Activated CD8-positive, alpha-beta memory T cell treated with anti-CD3 and anti-CD28 coated beads, Interleukin-2, amount 10 ng/mL, durations not matched to agents 7 days and 5 days (primary cell): ENCODE results near the gene MRPS31. TPM values are rescaled to one million over a fixed set of nuclear protein-coding genes. Genes with fewer than 3 reads are reported as not detected.
A peak's percentile ranks its signal among the peaks of the same experiment; 100 is the strongest.
"Not testable (repeated sequence)": the region's sequence is repeated elsewhere in the genome, so short reads cannot be mapped to it uniquely, and the experiment has no call there.

ENCODE experiments used
- ATAC-seq: fragments of 150-1000 bp; cut with Tn5 transposase; one replicate; pipeline ENCODE4 v1.10.0; 2021; ENCODE audit warnings: moderate library complexity
- CTCF ChIA-PET: fragments of 350-600 bp; sonication (Branson Sonifier 250); formaldehyde crosslinking; loops from one replicate; lab custom pipeline; 2021; ENCODE audit warnings: antibody characterized with exemption; lab: Charles Lee
- DNase-seq: peaks from one replicate; pipeline ENCODE4 v3.0.0-alpha.2; 2020
- H3K27ac Mint-ChIP-seq: one replicate; pipeline ENCODE4 v1.8.0; 2021; ENCODE audit warnings: mild to moderate bottlenecking, mixed read lengths
- H3K27me3 Mint-ChIP-seq: one replicate; pipeline ENCODE4 v1.8.0; 2021; ENCODE audit warnings: mixed read lengths
- H3K36me3 Mint-ChIP-seq: one replicate; pipeline ENCODE4 v1.8.0; 2021; ENCODE audit warnings: mild to moderate bottlenecking, mixed read lengths
- H3K4me1 Mint-ChIP-seq: one replicate; pipeline ENCODE4 v1.8.0; 2021; ENCODE audit warnings: mixed read lengths
- H3K4me3 Mint-ChIP-seq: one replicate; pipeline ENCODE4 v1.8.0; 2021; ENCODE audit warnings: mild to moderate bottlenecking, moderate library complexity, mixed read lengths
- H3K9me3 Mint-ChIP-seq: one replicate; pipeline ENCODE4 v1.8.0; 2022; ENCODE audit warnings: low read depth, mixed read lengths
- total RNA-seq, 2 experiments: library from RNA; stranded (reverse); gene quantifications; one replicate each; pipeline ENCODE4 v1.2.3, GENCODE V29; 2021

MRPS31 gene
- total RNA-seq, 2 experiments from 2014 or later = 35.0 to 37.1 TPM

- Mint-ChIP-seq H3K27ac (no peak overlapping the region), H3K4me1 (peaks cover 4% of the 10 kb centered on the region), H3K4me3 (no peak overlapping the region), H3K9me3 (no peaks in the 10 kb centered on the region), H3K27me3 (no peaks in the 10 kb centered on the region), H3K36me3 (peaks cover 8% of the 10 kb centered on the region)
- ATAC-seq = no peak
- CTCF ChIA-PET = no interaction called here
- DNase-seq = no peak
These were observed 28.5 kb upstream of the MRPS31 start for GRCh38 chr13:40799508-40799907.

- Mint-ChIP-seq H3K4me1 (peaks cover 4% of the 10 kb centered on the region), H3K9me3 (no peaks in the 10 kb centered on the region), H3K27me3 (no peaks in the 10 kb centered on the region), H3K27ac (peak overlapping the region; percentile 66), H3K36me3 (peaks cover 8% of the 10 kb centered on the region), H3K4me3 (no peak overlapping the region)
- CTCF ChIA-PET = interaction anchor here (1.1 kb wide), 1 partner anchor 9 kb away, joined by 3 read pairs; the partner anchor contains the start of gene SLC25A15
- ATAC-seq (peak; percentile 61), DNase-seq (no peak)
These were observed 27.4 kb upstream of the MRPS31 start for GRCh38 chr13:40798380-40798779.

GRCh38 chr13:40796649-40797048 is 25.7 kb upstream of the MRPS31 start:
- H3K9me3 Mint-ChIP-seq = no peaks in the 10 kb centered on the region
- ATAC-seq (no peak), DNase-seq (no peak)
- peaks cover 5% of the 10 kb centered on the region for H3K36me3 Mint-ChIP-seq
- H3K4me3 Mint-ChIP-seq = no peak overlapping the region
- no peaks in the 10 kb centered on the region for H3K27me3 Mint-ChIP-seq
- no peak overlapping the region for H3K27ac Mint-ChIP-seq
- CTCF ChIA-PET = no interaction called here
- peaks cover 16% of the 10 kb centered on the region for H3K4me1 Mint-ChIP-seq

- Mint-ChIP-seq H3K27me3 (no peaks in the 10 kb centered on the region), H3K27ac (no peak overlapping the region), H3K9me3 (no peaks in the 10 kb centered on the region), H3K4me1 (peaks cover 31% of the 10 kb centered on the region), H3K4me3 (no peak overlapping the region), H3K36me3 (peaks cover 2% of the 10 kb centered on the region)
- DNase-seq (no peak), ATAC-seq (no peak)
- CTCF ChIA-PET = no interaction called here
These were observed 23.7 kb upstream of the MRPS31 start for GRCh38 chr13:40794414-40795368.

GRCh38 chr13:40793339-40793738 is 22.3 kb upstream of the MRPS31 start:
- Mint-ChIP-seq H3K4me3 (no peak overlapping the region), H3K36me3 (no peaks in the 10 kb centered on the region), H3K4me1 (peaks cover 31% of the 10 kb centered on the region), H3K27me3 (no peaks in the 10 kb centered on the region), H3K27ac (no peak overlapping the region), H3K9me3 (no peaks in the 10 kb centered on the region)
- CTCF ChIA-PET = interaction anchor here (1.0 kb wide), 2 partner anchors 16 to 115 kb away, joined by 3 to 4 read pairs; no protein-coding TSS in a partner anchor
- ATAC-seq (no peak), DNase-seq (no peak)

- H3K4me1 Mint-ChIP-seq = peaks cover 36% of the 10 kb centered on the region
- CTCF ChIA-PET = interaction anchor here (1.0 kb wide), 2 partner anchors 15 to 116 kb away, joined by 3 to 4 read pairs; no protein-coding TSS in a partner anchor
- H3K9me3 Mint-ChIP-seq = no peaks in the 10 kb centered on the region
- peak overlapping the region; percentile 3 for H3K4me3 Mint-ChIP-seq
- no peak for DNase-seq
- ATAC-seq = no peak
- H3K36me3 Mint-ChIP-seq = no peaks in the 10 kb centered on the region
- H3K27ac Mint-ChIP-seq = peak overlapping the region; percentile 34
- H3K27me3 Mint-ChIP-seq = no peaks in the 10 kb centered on the region
These were observed 21.5 kb upstream of the MRPS31 start for GRCh38 chr13:40792284-40793051.

GRCh38 chr13:40790154-40790616 is 19.2 kb upstream of the MRPS31 start:
- no peaks in the 10 kb centered on the region for H3K36me3 Mint-ChIP-seq
- peaks cover 50% of the 10 kb centered on the region for H3K4me1 Mint-ChIP-seq
- ATAC-seq (no peak), DNase-seq (no peak)
- CTCF ChIA-PET = interaction anchor here (0.9 to 4.3 kb wide), 3 partner anchors 12 to 271 kb away, joined by 3 to 44 read pairs (median 3); partner anchors contain the start of gene WBP4
- peak overlapping the region; percentile 57 for H3K27ac Mint-ChIP-seq
- peak overlapping the region; percentile 73 for H3K4me3 Mint-ChIP-seq
- no peaks in the 10 kb centered on the region for H3K27me3 Mint-ChIP-seq
- H3K9me3 Mint-ChIP-seq = no peaks in the 10 kb centered on the region

GRCh38 chr13:40789275-40790153 is 18.5 kb upstream of the MRPS31 start, which contains the start of gene SLC25A15:
SLC25A15 (plus strand) TSS chr13:40789611; CDS start chr13:40793227, 3,616 bp downstream.
- no peaks in the 10 kb centered on the region for H3K9me3 Mint-ChIP-seq
- H3K36me3 Mint-ChIP-seq = no peaks in the 10 kb centered on the region
- peak; percentile 74 for DNase-seq
- peaks cover 50% of the 10 kb centered on the region for H3K4me1 Mint-ChIP-seq
- peak within 1 kb of the TSS; percentile 67 for H3K27ac Mint-ChIP-seq
- H3K27me3 Mint-ChIP-seq = no peaks in the 10 kb centered on the region
- H3K4me3 Mint-ChIP-seq = peak within 1 kb of the TSS; percentile 73
- peak; percentile 90 for ATAC-seq
- CTCF ChIA-PET = interaction anchor here (0.9 to 4.3 kb wide), 7 partner anchors 8 to 272 kb away, joined by 3 to 44 read pairs (median 3); partner anchors contain the start of gene WBP4

GRCh38 chr13:40788540-40789274 is 17.7 kb upstream of the MRPS31 start:
- H3K36me3 Mint-ChIP-seq, DNase-seq, H3K27me3 Mint-ChIP-seq, ATAC-seq, H3K9me3 Mint-ChIP-seq: not testable (repeated sequence)
- Mint-ChIP-seq H3K4me1 (peaks cover 50% of the 10 kb centered on the region), H3K4me3 (peak overlapping the region; percentile 73), H3K27ac (peak overlapping the region; percentile 67)
- CTCF ChIA-PET = interaction anchor here (0.9 to 4.3 kb wide), 7 partner anchors 9 to 272 kb away, joined by 3 to 44 read pairs (median 3); partner anchors contain the start of genes MRPS31 and WBP4

- Mint-ChIP-seq H3K36me3 (no peaks in the 10 kb centered on the region), H3K9me3 (no peaks in the 10 kb centered on the region), H3K27ac (peak overlapping the region; percentile 67), H3K4me1 (peaks cover 42% of the 10 kb centered on the region), H3K4me3 (peak overlapping the region; percentile 23), H3K27me3 (no peaks in the 10 kb centered on the region)
- ATAC-seq = no peak
- CTCF ChIA-PET = interaction anchor here (2.6 to 4.3 kb wide), 2 partner anchors 9 to 17 kb away, joined by 12 to 44 read pairs; partner anchors contain the start of gene MRPS31
- no peak for DNase-seq
These were observed 16.1 kb upstream of the MRPS31 start for GRCh38 chr13:40787062-40787461.

- ATAC-seq (no peak), DNase-seq (peak; percentile 53)
- H3K9me3 Mint-ChIP-seq = no peaks in the 10 kb centered on the region
- no peaks in the 10 kb centered on the region for H3K36me3 Mint-ChIP-seq
- H3K4me1 Mint-ChIP-seq = peaks cover 38% of the 10 kb centered on the region
- H3K27me3 Mint-ChIP-seq = no peaks in the 10 kb centered on the region
- no peak overlapping the region for H3K4me3 Mint-ChIP-seq
- CTCF ChIA-PET = interaction anchor here (2.6 to 4.3 kb wide), 2 partner anchors 8 to 16 kb away, joined by 12 to 44 read pairs; partner anchors contain the start of gene MRPS31
- peak overlapping the region; percentile 76 for H3K27ac Mint-ChIP-seq
These were observed 15.6 kb upstream of the MRPS31 start for GRCh38 chr13:40786568-40786996.
